AG09319 (cell line): ENCODE results near the gene ZNF697.

Source experiments
- DNase-seq: peaks from one replicate; pipeline ENCODE4 v3.0.0-alpha.2; 2010; ENCODE audit warnings: low read depth; ENCODE audit errors: extremely low read depth
- TF ChIP-seq, protein P1 (sequence below): IDR thresholded peaks from 2 replicates; pipeline ENCODE4 v1.5.1; 2011; ENCODE audit warnings: low read depth, mild to moderate bottlenecking, inconsistent platforms, low read length, moderate library complexity

The ZNF697 gene

DNA sequence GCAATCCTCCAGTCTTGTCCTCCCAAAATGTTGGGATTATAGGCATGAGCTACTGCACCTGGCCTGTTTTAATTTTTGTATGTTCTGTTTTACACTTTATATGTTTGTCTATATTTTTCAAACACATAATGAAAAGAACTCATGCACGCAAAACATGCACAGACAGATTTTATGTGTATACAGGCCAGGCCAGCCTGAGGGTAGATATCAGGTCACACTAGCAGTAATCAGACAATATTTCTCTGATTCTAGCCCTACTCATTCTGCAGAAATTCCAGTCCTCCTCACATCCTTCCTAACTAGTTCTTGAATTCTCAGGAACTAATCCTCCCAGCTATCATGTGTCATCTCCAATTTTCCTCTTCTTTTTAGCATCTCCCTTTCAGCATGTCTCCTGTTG is 35.8 kb upstream of the ZNF697 start:
- no peak for DNase-seq
- TF ChIP-seq, protein P1, sequence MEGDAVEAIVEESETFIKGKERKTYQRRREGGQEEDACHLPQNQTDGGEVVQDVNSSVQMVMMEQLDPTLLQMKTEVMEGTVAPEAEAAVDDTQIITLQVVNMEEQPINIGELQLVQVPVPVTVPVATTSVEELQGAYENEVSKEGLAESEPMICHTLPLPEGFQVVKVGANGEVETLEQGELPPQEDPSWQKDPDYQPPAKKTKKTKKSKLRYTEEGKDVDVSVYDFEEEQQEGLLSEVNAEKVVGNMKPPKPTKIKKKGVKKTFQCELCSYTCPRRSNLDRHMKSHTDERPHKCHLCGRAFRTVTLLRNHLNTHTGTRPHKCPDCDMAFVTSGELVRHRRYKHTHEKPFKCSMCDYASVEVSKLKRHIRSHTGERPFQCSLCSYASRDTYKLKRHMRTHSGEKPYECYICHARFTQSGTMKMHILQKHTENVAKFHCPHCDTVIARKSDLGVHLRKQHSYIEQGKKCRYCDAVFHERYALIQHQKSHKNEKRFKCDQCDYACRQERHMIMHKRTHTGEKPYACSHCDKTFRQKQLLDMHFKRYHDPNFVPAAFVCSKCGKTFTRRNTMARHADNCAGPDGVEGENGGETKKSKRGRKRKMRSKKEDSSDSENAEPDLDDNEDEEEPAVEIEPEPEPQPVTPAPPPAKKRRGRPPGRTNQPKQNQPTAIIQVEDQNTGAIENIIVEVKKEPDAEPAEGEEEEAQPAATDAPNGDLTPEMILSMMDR = no peak

DNA sequence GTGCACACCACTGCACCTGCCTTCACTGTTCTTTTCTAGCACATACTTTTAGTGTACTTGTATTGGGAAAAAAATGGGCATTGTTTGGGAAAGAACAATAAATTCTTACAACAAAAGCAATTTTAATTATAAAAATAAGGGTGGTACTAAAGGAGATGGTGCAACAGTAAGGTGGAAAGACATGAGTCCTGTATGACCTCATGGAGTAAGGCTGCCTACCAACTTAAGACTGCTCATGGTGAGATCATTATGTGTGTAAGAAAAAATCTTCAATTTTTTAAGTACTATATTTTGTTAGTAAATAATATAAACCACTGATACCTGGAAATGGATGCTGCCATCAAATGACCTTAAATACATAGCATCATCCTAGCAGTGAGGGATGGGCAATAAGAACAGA is 34.1 kb upstream of the ZNF697 start:
- TF ChIP-seq, protein P1 = no peak

DNA sequence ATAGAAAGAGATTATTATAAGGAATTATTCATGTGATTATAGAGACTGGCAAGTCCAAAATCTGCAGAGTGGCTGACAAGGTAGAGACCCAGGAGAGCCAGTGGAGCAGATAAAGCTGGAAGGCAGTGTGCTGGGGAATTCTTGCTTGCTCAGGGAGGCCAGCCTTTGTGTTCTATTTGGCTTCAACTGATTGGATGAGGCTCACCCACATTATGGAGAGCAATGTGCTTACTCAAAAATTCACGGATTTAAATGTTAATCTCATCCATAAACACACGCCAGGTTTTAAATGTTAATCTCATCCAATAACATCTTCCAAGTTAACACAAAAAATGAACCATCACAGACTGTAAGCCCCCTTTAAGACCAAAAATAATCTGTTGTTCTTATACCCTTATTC is 33.5 kb upstream of the ZNF697 start:
- DNase-seq = no peak

More for the DNA sequence above, 34.1 kb upstream of the ZNF697 start:
- no peak for DNase-seq

DNA sequence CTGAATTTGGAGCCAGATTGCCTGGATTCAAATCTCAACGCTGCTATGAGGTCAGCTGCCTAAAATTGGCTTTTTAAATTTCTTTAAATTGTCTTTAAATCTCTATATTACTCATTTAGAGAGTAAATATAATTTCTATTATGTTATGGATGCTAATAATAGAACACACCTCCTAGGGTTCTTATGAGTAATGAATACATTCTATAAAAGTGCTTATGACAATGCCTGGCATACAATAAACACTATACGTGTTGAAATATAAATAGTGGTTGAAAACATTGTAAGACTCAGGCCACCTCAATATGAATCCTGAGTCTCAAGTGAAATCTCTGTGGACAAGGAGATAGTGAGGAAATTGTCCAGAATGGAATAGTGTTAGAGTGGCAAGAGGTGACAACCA is 32.7 kb upstream of the ZNF697 start:
- TF ChIP-seq, protein P1 = no peak
- no peak for DNase-seq

More for the DNA sequence above, 33.5 kb upstream of the ZNF697 start:
- TF ChIP-seq, protein P1 = no peak

DNA sequence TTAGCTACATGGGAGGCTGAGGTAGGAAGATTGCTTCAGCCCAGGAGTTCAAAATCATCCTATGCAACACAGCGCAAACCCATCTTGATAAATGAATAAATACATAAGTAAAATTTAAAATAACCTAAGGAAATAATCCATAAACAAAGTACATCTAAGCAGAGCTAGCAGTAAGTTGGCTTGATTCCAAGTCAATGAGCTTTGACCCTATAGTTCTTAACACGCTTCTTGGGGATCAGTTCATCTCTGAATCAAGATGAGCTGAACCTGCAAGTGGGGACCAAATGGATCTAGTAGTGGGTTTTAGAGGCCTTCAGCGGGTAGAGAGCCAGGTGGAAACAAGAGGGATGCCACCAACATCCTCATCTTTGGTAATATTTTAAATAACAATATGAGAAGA is 32.1 kb upstream of the ZNF697 start:
- TF ChIP-seq, protein P1 = no peak
- no peak for DNase-seq

DNA sequence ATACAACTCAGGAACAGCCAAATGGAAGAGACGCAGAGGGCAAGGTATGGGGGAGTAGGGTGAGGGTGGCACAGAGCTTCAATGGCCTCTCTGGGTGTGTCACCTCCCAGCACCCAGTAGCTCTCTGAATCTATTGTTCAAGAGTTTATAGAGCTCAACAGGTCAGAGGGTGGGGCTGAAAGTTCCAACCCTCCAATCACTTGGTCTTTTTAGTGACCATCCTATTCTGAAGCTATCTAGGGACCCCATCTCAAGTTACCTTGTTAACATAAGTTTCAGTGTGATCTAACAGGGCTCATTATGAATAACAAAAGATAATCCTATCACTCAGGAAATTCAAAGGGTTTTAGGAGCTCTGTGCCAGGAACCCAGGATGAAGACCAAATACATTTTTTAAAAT is 31.2 kb upstream of the ZNF697 start:
- no peak for DNase-seq

DNA sequence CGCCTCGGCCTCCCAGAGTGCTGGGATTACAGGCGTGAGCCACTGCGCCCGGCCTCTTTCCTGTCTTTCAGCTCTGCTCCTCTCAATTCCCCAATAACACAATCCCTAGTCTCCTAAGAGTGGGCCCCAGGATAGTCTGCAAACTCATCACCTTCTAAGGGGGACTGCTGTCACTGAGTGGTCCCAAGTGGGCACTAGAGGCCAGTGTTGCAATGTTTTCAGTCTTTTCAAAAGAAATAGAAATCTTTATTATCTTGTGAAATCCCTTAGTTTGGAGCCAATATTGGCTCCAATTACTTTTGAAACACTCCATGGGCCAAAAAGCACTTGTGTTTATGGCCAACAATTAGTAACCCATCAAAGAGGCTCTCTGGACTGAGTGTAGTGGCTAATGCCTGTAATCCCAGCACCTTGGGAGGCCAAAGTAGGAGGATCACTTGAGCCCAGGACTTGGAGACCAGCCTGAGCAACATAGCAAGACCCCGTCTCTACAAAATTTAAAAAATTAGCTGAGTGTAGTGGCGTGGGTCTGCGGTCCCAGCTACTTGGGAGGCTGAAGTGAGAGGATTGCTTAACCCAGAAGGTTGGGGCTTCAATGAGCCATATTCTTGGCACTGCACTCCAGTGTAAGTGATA is 28.6 kb upstream of the ZNF697 start:
- DNase-seq = no peak
- TF ChIP-seq, protein P1 = peak; percentile 6

More for the DNA sequence above, 31.2 kb upstream of the ZNF697 start:
- TF ChIP-seq, protein P1 = no peak
